Stimulated activated CD4-positive, alpha-beta T cell treated with anti-CD3 and anti-CD28 coated beads, Interleukin-15, amount 100 ng/mL, for 24 hours (primary cell): Measurements from ENCODE around the gene AMIGO1.

Source experiments
- DNase-seq: peaks from one replicate; pipeline ENCODE4 v3.0.0-alpha.2; 2020

AMIGO1 gene

GRCh38 chr1:109532365-109533136 lies 23.0 kb upstream of the AMIGO1 start:
- DNase-seq, result peak; percentile 93

- DNase-seq, result no peak
Observed at GRCh38 chr1:109531826-109532364, 22.4 kb upstream of the AMIGO1 start.

- no peak for DNase-seq
Observed at GRCh38 chr1:109531380-109531779, 21.9 kb upstream of the AMIGO1 start.

GRCh38 chr1:109530457-109531087 lies 21.0 kb upstream of the AMIGO1 start:
- no peak for DNase-seq

- no peak for DNase-seq
Observed at GRCh38 chr1:109529881-109530456, 20.4 kb upstream of the AMIGO1 start.

- DNase-seq, result no peak
Observed at GRCh38 chr1:109528712-109529111, 19.2 kb upstream of the AMIGO1 start.

GRCh38 chr1:109527846-109528695 lies 18.5 kb upstream of the AMIGO1 start:
- no peak for DNase-seq

GRCh38 chr1:109527098-109527811 lies 17.7 kb upstream of the AMIGO1 start:
- DNase-seq, result no peak

- DNase-seq, result no peak
Observed at GRCh38 chr1:109523706-109524105, 14.2 kb upstream of the AMIGO1 start.

- DNase-seq, result no peak
Observed at GRCh38 chr1:109522026-109522425, 12.5 kb upstream of the AMIGO1 start.

- no peak for DNase-seq
Observed at GRCh38 chr1:109521002-109521951, 11.8 kb upstream of the AMIGO1 start.

GRCh38 chr1:109517337-109517736 lies 7.8 kb upstream of the AMIGO1 start:
- no peak for DNase-seq

- DNase-seq, result no peak
Observed at GRCh38 chr1:109516872-109517271, 7.3 kb upstream of the AMIGO1 start.

GRCh38 chr1:109514846-109515245 lies 5.3 kb upstream of the AMIGO1 start:
- no peak for DNase-seq

- DNase-seq, result no peak
Observed at GRCh38 chr1:109513110-109513710, 3.7 kb upstream of the AMIGO1 start.

- DNase-seq, result no peak
Observed at GRCh38 chr1:109508873-109509175, 703 bp downstream of the AMIGO1 start.

- no peak for DNase-seq
Observed at GRCh38 chr1:109508001-109508872, 1.3 kb downstream of the AMIGO1 start.

GRCh38 chr1:109504974-109505373 lies 4.6 kb downstream of the AMIGO1 start:
- no peak for DNase-seq

- no peak for DNase-seq
Observed at GRCh38 chr1:109503935-109504334, 5.6 kb downstream of the AMIGO1 start.

GRCh38 chr1:109502364-109502851 lies 7.1 kb downstream of the AMIGO1 start:
- peak; percentile 30 for DNase-seq
